ENCODE measurements around the gene HSPG2.

- TF ChIP-seq POLR2AphosphoS5 (IDR thresholded peaks at IDR 0.05; ENCODE audit: low read length): no peak
- TF ChIP-seq JUND (IDR thresholded peaks at IDR 0.05; ENCODE audit: low read depth, low read length): no peak
- TF ChIP-seq SREBF2 (IDR thresholded peaks at IDR 0.05; ENCODE audit: low read length): no peak
These were observed 32.2 kb downstream of the HSPG2 start for GRCh38 chr1:21904704-21905520.

Measured in GM12878 (cell line).